HG03558 (cell line): ENCODE data around the gene SALL2.
"Not testable (repeated sequence)": the region's sequence is repeated elsewhere in the genome, so short reads cannot be mapped to it uniquely, and the experiment has no call there.

Experiments
- ATAC-seq: cut with Tn5 transposase; IDR thresholded peaks from one replicate; pipeline ENCODE4 v1.9.1; 2021; ENCODE audit warnings: moderate number of reproducible peaks; ENCODE audit not compliant: unreplicated experiment; ENCODE audit errors: extremely low read depth

The SALL2 gene

GRCh38 chr14:21525962-21526671, at the start of gene SALL2:
Gene SALL2 (minus strand): TSS chr14:21526346. CDS start chr14:21526127, 219 bp downstream.
- ATAC-seq = no peak

GRCh38 chr14:21575661-21576060, 49.5 kb upstream of the SALL2 start:
- ATAC-seq = no peak

DNA sequence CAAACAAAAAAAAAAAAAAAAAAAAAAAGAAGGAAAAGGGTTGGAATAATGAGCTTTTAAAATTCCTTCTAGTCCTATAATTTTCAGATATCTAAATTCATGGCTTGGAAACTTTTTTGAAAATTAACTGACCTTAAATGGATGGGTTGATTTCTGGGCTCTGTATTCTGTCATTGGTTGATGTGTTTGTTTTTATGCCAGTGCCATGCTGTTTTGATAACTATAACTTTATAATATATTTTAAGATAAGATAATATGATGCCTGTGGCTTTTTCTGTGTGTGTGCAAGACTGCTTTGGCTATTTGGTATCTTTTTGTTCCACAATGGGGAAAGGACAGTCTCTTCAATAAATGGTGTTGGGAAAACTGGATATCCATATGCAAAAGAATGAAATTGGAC, 46.5 kb upstream of the SALL2 start:
- no peak for ATAC-seq

DNA sequence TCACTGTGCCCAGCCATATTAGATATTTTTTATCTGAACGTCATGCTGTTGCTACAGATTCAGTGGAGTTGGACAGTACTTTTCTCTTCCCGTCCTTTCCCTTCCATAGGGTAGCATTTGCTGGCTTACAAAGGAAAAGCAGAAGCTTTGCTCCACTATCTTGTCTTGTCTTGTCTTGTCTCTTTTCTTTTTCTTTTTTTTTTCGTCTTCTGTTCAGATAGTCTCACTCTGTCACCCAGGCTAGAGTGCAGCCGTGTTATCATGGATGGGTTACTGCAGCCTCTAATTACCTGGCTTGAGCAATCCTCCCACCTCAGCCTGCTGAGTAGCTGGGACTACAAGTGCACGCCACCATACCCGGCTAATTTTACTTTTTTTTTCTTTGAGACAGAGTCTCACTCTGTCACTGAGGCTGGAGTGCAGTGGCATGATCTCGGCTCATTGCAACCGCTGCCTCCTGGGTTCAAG, 32.6 kb upstream of the SALL2 start:
- no peak for ATAC-seq

DNA sequence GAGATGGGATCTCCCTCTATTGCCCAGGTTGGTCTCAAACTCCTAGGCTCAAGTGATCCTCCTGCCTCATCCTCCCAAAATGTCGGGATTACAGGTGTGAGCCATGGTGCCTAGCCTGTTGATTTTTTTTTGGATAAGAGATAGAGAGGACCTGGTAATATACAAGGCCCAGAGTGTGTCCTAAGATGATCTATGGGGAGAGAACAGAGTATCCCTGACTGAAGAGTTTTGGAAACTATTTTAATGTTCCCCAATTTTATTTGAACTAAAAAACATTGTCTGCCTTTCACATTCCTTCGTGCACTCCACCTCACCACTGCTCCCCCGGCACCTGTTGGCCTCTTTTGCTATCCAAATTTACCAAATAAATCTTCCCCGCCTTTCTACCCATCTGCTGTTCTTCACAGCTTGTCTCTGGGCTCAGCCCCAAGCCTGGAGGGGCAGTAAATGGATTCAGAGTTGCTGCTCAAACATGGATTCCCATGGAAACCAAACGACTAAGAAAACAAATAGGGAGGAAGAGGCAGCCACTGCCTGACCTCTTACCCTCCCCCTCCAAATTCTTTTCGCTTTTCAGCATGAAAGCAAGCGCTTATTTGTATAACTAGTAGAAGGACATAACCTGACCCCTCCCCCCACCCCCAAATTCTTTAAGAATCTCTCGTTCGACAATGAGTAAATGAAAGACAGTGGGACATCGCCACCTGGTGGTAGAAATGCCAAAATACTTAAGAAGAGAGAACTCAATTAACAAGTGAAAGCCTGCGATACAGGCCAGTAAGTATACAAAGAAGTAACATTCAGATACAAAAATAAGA, 31.1 kb upstream of the SALL2 start:
- ATAC-seq = no peak

GRCh38 chr14:21556378-21557083, 30.4 kb upstream of the SALL2 start:
- no peak for ATAC-seq

- no peak for ATAC-seq
Measured at GRCh38 chr14:21553266-21553665, 27.1 kb upstream of the SALL2 start.

- ATAC-seq = not testable (repeated sequence)
Measured at GRCh38 chr14:21544588-21544987, 18.4 kb upstream of the SALL2 start.

- ATAC-seq = no peak
Measured at GRCh38 chr14:21543963-21544362, 17.8 kb upstream of the SALL2 start.

DNA sequence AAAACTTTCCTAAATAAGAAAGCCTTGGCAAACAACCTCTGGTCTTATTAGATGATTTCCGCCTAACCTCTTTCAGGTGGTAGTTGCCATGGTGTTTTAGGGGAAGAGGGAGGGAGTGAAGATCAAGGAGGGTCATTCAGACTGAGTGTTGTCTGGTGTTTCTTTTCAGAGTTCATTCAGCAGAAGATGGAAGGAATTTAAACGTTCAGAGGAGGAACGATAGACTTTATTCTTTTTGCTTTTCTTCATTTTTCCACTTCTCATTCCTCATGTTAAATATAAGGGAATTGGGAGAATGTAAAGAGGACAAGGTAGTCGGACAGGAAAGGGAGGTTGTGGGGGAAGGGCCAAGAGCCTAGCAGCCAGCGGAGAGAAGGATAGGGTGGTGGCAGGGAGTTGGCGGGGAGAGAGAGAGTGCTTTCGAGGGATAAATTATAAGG, 17.4 kb upstream of the SALL2 start:
- ATAC-seq = no peak

DNA sequence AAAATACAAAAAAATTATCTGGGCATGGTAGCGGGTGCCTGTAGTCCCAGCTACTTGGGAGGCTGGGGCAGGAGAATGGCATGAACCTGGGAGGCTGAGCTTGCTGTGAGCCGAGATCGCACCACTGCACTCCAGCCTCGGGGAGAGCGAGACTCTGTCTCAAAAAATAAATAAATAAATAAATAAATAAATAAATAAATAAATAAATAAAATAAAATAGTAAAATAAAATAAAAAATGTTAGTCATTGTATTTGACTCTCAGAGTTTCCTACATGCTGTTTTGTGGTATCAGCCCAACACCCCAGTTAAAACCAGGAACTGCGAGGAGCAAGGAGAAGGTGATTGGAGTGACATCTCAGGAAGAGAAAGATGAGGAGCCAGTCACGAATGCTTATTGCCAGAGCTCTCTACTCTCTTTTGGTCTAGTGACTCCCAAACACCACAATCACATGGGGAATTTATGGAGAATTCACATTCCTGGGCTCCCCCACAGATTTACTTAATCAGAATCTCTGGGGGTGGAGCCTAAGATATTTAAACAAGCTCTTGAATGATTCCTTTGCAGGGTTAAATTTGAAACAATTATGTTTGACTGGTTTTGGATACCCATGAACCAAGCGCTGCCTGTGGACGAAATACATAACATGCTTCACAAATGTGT, 15.4 kb upstream of the SALL2 start:
- ATAC-seq = no peak

DNA sequence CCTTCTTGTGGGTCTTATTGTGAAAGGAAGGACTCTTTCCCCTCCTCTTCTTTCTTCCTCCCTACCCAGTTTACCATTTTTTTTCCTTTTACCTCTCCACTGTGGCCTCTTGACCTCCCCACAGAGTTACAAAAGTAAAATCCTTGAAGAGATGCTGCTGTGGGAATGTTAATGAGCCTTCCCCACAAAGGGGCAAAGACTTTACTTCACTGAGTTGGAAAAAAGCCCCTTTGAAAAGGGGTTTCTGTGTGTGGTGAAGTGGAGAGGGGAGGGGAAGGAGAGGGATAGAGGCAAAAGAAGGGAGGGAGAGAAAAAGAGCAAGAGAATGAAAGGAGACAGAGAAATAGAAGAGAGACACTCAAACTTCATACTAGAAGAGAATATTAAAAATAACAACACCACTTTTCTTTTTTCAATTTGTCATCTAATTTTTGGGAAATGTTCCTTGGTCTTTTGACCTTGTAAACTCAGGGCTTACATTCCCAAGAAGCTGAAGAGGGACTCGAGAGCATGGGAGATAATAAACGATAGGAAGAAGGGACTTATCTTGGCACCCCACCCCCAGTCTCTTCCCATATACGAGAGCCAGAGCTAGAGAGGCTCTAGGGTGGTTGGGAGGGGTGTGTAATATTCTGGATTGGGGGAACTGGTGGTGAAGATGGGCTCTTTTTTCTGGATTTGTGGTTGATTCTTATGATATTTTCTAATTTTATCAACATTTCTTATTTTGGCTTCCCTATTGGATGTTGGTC, 13.2 kb upstream of the SALL2 start:
- ATAC-seq = no peak

DNA sequence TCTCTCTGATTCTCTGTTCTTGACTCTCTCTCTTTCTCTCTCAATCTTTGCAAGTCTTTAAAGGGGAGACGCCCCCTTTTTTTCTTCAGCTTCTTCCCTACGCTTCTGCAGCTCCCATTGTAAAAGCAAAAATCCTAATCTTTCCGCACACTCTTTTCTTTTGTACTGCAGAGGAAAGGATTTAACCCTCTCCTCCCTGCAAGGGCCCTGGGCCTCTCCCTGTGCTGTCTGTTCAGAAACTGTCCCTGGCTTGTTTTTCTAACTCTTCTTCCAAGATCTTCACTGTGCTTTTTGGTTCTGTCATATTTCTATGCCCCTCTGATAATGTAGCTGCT, 10.9 kb upstream of the SALL2 start:
- no peak for ATAC-seq

GRCh38 chr14:21536418-21537089, 10.4 kb upstream of the SALL2 start:
- no peak for ATAC-seq

DNA sequence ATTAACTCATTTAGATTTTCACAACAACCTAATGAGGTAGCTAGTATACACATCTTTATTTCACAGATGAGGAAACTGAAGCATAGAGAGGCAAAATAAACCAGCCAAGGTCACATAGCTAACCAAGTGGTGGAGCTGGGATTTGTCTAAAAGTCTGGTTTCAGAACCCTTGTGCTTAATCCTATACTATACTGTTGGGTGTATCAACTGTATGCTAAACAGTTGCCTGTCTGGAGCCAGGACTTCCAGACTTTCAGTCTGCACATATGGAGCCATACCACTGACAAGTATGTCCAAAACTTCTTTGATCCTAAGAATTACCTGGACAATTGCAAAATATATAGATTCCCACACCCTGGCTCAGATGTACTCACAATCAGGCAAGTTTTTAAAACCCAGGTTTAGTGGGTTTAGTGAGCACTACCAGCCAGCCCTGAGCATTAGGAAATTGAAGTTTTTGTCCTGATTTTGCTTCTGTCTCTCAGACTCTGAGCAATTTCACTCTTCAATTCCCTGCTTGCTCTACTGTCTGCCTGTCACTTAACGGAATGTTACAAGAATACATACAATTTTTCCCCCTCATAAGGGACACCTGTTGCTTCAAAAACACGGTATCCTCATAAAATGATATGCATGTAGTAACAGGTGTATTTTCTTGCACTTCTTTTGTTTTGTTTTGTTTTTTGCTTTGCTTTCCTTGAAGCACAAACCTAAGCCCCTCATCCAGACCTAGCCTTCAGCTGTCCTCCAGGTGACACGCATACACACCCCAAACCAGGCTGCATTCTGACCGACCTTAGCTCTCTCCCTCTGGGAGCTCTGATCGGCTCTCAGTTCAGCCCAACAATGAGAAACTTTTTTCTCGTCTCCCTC, 9.6 kb upstream of the SALL2 start:
- no peak for ATAC-seq

- no peak for ATAC-seq
Measured at GRCh38 chr14:21534576-21534975, 8.4 kb upstream of the SALL2 start.

DNA sequence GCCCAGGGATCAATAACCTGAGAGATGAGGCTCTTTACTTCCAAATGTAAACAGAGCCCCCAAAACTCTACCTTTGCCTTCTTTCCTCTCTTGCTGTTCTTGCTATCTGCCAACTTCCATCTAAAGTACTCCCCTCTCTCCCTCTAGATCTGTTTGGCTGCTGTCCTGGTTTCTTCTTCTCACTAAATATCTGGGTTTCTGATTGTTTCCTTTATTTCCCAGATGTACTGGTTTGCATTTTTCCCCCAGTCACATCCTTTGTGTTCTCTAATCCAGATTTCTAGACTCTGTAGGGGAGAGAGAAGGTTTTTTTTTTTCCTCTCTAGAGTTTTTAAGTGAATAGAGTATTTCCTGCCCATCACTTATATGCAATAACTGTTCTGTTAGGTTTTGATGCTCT, 7.1 kb upstream of the SALL2 start:
- ATAC-seq = no peak

GRCh38 chr14:21529515-21529914, 3.4 kb upstream of the SALL2 start:
- ATAC-seq = no peak
